ENCODE measurements around the gene RGS21.

GRCh38 chr1:192342842-192343241, 26.1 kb downstream of the RGS21 start:
- TF ChIP-seq POLR2AphosphoS5 (IDR thresholded peaks at IDR 0.05; ENCODE audit: low read depth, low read length), result no peak
- no peak for TF ChIP-seq TAF1 (IDR thresholded peaks at IDR 0.05; ENCODE audit: borderline replicate concordance, insufficient read depth, low read length)

Measured in PFSK-1 (cell line).